Inflammatory macrophage (primary cell): ENCODE data around the gene COL16A1.
A peak's percentile ranks its signal among the peaks of the same experiment; 100 is the strongest.

Experiments used
- DNase-seq, 2 donors: peaks; one replicate each; pipeline ENCODE4 v3.0.0-alpha.2; 2020 to 2022

The COL16A1 gene

GRCh38 chr1:31663622-31664452 is 40.0 kb downstream of the COL16A1 start:
- peak; percentile 47 to 59 for DNase-seq

GRCh38 chr1:31662463-31662862 is 41.4 kb downstream of the COL16A1 start:
- no peak for DNase-seq

- no peak for DNase-seq
Measured at GRCh38 chr1:31661856-31662255, 42.0 kb downstream of the COL16A1 start.

GRCh38 chr1:31660871-31661455 is 42.9 kb downstream of the COL16A1 start:
- no peak for DNase-seq

- no peak for DNase-seq
Measured at GRCh38 chr1:31659889-31660288, 43.9 kb downstream of the COL16A1 start.

GRCh38 chr1:31658721-31659120 is 45.1 kb downstream of the COL16A1 start:
- DNase-seq: no peak

GRCh38 chr1:31657972-31658510 is 45.8 kb downstream of the COL16A1 start:
- peak in 1 of 2 donors; percentile 20 for DNase-seq

GRCh38 chr1:31657020-31657804 is 46.6 kb downstream of the COL16A1 start:
- DNase-seq: no peak

- DNase-seq: no peak
Measured at GRCh38 chr1:31655756-31656155, 48.1 kb downstream of the COL16A1 start.

- no peak for DNase-seq
Measured at GRCh38 chr1:31655104-31655503, 48.7 kb downstream of the COL16A1 start.

- DNase-seq: no peak
Measured at GRCh38 chr1:31654474-31654776, 49.4 kb downstream of the COL16A1 start.

GRCh38 chr1:31653717-31654473 is 49.9 kb downstream of the COL16A1 start:
- DNase-seq: no peak

- DNase-seq: no peak
Measured at GRCh38 chr1:31652891-31653499, 50.8 kb downstream of the COL16A1 start.

- no peak for DNase-seq
Measured at GRCh38 chr1:31651766-31652165, 52.1 kb downstream of the COL16A1 start.

- DNase-seq: no peak
Measured at GRCh38 chr1:31651089-31651420, 52.8 kb downstream of the COL16A1 start.

GRCh38 chr1:31650161-31651088 is 53.4 kb downstream of the COL16A1 start:
- DNase-seq: no peak

GRCh38 chr1:31648641-31649357 is 55.0 kb downstream of the COL16A1 start:
- no peak for DNase-seq

- DNase-seq: no peak
Measured at GRCh38 chr1:31648190-31648589, 55.6 kb downstream of the COL16A1 start.

GRCh38 chr1:31647106-31647505 is 56.7 kb downstream of the COL16A1 start:
- no peak for DNase-seq

- no peak for DNase-seq
Measured at GRCh38 chr1:31646259-31646960, 57.4 kb downstream of the COL16A1 start.
